NCI-H345 treated with DMSO at 0.1 percent for 48 hours (cell line): Measurements from ENCODE around the gene SPRTN.

ENCODE experiments used
- DNase-seq: peaks from one replicate; lab custom pipeline; 2025; ENCODE audit not compliant: unreplicated experiment; lab: John Stamatoyannopoulos, UW

Gene SPRTN, protein sequence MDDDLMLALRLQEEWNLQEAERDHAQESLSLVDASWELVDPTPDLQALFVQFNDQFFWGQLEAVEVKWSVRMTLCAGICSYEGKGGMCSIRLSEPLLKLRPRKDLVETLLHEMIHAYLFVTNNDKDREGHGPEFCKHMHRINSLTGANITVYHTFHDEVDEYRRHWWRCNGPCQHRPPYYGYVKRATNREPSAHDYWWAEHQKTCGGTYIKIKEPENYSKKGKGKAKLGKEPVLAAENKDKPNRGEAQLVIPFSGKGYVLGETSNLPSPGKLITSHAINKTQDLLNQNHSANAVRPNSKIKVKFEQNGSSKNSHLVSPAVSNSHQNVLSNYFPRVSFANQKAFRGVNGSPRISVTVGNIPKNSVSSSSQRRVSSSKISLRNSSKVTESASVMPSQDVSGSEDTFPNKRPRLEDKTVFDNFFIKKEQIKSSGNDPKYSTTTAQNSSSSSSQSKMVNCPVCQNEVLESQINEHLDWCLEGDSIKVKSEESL

GRCh38 chr1:231338270-231339128 is at the start of gene SPRTN:
SPRTN (plus strand) TSS chr1:231338293; CDS start chr1:231338384, 91 bp downstream.
- no peak for DNase-seq

DNA sequence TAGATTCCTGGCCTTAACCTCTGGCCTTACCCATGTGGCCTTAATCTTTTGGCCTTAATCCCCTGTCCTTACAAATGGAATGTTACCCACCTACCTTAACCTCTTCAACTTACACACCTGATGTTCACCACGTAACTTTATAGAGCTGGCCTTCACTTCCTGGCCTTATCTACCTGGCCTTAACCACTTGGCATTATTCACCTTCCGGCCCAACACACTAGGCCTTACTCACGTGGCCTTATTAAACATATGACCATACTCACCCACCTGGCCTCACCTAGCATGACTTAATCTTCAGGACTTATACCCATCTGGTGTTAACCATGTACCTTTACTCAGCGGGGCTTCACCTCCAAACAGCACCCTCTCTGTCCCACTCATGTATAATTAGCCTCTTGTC is 42.2 kb upstream of the SPRTN start:
- DNase-seq = no peak

- no peak for DNase-seq
Observed at GRCh38 chr1:231301990-231302389, 36.1 kb upstream of the SPRTN start.

- DNase-seq = no peak
Observed at GRCh38 chr1:231310391-231310934, 27.6 kb upstream of the SPRTN start.

- no peak for DNase-seq
Observed at GRCh38 chr1:231311720-231312431, 26.2 kb upstream of the SPRTN start.

DNA sequence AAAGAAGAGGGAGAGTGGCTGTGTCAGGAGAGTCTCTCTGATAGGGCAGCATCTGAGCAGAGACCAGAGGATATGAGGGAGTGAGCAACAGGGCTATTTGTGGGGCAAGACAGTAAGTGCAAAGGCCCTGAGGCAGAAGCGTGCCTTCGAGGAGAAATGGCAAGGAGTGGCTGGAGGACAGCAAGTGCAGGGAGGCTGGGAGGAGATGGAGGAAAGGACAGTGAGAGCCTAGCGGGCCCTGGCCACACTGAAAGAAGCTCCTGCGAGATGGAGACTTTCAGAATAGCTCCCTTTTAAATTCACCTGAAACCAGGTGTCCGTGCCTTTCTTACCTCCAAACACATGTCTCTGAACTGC is 25.7 kb upstream of the SPRTN start:
- DNase-seq = no peak

GRCh38 chr1:231313661-231314060 is 24.4 kb upstream of the SPRTN start:
- DNase-seq = no peak

DNA sequence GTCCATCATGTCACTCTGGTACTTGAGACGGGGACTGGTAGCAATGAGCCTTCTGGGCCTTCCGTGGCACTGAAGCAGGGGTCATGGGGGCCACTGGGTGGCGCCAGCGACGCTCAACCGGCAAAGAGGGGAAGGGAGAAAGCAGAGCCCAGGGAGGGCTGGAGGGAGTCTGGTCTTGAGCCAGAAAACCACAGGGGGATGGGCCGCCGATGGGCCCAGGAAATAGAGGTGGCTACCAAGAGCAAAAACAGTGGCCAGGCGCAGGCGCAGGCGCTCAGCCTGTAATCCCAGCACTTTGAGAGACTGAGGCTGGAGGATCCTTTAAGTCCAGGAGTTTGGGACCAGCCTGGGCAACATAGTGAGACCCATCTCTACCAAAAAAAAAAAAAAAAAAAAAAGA is 22.2 kb upstream of the SPRTN start:
- DNase-seq = no peak

- DNase-seq = no peak
Observed at GRCh38 chr1:231317306-231318014, 20.6 kb upstream of the SPRTN start.

DNA sequence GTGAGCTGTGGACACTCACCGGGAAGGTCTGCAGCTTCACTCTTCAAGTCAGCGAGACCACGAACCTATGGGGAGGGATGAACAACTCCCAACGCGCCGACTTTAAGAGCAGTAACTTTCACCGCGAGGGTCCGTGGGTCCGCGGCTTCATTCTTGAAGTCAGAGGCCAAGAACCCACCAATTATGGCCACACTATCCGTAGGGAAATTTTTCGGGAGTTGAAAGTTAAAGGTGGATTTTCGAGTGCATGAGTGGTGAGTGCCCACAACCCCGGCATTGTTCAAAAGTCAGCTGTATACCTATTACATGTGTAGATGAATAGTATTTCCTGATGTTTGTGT is 20.1 kb upstream of the SPRTN start:
- no peak for DNase-seq

DNA sequence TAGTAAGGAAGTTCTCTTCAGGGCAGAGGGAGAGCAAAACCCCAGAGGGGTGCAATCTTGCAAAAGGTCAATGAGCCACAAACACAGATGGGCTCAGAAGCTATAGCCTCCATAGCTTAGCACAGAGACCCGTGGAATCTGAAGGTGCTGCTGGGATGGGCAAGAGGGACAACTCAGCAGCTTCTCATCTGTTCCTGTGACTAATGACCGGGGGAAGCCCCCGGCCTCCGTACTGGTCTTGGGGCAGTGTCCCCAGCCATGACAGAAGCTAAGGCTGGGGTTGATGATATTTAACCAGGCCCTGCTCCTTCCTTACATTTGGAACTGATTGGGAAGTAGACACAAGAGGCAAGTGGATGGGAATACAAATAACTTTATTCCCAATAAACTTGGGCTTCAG is 19.5 kb upstream of the SPRTN start:
- DNase-seq = no peak

GRCh38 chr1:231319080-231319479 is 19.0 kb upstream of the SPRTN start:
- DNase-seq = no peak

DNA sequence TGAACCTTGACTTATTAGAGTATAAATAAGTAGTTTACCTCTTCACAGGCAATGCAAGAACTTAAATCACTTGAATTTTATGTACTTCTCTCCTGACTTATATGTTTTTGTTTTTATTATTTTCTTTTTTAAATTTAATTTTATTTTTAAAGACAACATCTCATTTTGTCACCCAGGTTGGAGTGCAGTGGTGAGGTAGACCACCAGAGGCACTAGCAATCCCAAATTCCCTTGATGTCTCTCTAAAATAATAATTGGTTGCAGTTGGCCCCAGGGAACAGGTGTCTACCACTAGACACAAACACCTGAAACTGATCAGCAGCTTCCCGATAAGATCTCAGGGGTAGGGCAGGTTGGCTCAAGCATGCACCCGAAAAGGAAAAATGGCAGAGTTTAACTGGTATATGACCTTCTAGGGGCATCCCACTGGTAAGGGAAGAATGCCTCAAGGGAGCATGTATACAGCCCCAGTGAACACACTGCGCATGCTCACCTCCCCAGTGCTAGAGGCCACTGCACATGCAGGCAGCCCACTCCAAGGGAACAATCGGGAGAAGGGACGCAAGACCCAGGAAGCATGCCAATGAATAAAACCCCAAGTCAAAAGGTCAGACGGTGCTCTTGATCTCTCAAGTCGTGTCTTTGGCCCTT is 15.1 kb upstream of the SPRTN start:
- no peak for DNase-seq

DNA sequence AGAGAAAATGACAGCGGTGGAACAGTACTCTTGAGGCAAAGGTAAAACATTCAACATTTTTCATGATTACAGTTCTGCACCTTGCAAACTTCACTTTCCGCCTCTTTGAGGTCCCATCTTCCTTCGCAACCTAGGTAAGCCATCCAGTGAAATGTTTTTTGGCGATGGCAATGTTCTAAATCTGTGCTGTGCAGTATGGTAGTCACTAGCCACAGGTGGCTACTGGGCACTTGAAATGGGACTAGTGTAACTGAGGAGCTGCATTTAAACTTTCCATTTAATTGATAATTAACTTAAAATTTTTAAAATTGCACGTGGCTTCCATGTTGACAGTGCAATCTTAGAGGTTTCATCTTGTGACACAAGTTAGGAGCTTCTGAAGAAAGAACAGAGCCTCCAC is 13.4 kb upstream of the SPRTN start:
- DNase-seq = no peak

DNA sequence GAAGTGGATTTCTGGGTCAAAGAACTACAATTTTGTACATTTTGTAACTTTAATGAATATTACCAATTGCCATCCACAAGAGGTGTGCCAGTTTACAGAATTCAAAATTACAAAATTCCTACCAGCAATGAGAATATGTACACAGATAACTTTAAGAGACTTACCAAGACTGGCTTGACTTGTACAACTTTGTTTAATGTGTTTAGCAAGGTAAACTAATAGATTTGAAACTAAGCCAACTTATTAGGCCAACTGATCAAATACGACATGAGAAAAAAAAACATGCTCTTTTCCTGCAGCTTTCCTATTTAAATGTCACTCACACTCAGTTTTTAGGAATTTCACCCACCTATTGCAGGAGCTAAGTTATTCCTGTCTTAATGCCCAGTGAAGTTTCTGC is 11.8 kb upstream of the SPRTN start:
- no peak for DNase-seq

- no peak for DNase-seq
Observed at GRCh38 chr1:231327617-231328016, 10.5 kb upstream of the SPRTN start.

DNA sequence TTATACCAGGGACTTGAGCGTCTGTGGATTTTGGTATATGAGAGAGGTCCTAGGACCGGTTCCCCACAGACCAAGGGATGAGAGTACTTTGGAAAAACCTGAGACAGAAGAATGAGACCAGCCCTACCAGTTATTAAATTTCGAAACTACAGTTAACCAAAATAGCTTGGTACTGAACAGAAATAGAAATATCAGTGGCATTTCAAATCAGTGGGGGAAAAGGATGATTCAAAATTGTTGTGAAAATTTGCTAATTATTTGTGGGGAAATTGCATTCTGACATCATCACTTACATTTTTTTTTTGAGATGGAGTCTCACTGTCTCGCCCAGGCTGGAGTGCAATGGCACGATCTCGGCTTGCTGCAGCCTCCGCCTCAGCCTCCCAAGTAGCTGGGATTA is 8.6 kb upstream of the SPRTN start:
- DNase-seq = no peak

DNA sequence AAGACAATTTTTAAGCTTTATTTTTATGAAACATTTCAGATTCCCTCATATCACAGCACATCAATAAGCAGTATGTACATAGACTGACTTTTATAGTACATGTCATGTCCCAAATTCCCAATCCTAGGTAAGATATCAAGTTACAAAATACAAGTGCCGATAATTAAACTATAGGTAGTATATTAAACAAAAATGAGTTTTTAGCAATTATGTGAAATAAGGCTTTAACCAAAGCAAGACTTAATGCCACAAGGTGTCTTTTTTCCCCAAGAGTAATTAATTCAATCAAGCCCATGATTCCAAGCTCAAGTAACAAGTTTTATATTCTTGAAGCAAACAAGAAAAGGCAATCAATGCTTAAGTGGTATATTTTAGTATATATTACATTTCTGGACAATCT is 5.3 kb upstream of the SPRTN start:
- DNase-seq = no peak

GRCh38 chr1:231334079-231334666 is 3.9 kb upstream of the SPRTN start:
- no peak for DNase-seq

- no peak for DNase-seq
Observed at GRCh38 chr1:231334952-231335351, 3.1 kb upstream of the SPRTN start.
